ENCODE measurements around the gene SLC16A12.

Gene SLC16A12

DNA sequence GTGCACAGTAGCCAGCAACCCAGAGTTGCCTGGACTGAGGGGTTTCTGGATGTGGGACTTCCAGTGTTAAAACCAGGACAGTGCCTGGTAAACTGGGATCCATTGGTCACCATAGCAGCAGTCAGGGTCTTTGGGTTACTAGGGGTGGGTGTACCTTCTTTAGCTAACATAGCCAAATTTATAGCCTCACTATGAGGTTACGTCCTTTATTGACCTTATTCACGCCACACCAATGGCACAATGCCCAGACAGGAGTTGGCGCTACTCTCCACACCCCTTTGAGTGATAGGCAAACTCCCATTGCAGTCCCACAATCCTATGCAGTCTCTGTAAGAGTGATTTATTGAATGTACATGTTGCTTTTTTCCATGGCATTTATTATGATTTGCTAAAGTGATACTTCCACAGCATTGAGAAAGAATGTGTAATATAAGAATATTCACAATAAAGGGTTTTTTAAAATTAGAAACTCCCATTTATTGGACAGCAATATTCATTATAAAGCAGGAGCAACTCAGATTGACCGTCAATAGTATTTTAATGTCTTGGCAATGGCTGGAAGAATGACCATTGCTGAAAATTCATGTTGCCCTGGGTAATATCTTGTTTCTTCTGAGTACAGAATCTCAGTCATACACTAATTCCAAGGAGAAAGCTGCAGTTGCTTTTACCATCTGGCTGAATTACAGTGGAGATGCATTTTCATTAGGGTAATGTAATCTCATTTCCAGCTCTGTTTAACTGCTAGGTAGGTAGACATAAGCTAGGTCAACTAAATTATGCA is 95.0 kb downstream of the SLC16A12 start:
- no peak for TF ChIP-seq JUND (IDR thresholded peaks at IDR 0.05; ENCODE audit: low read depth)
- no peak for DNase-seq (ENCODE audit: low read depth in 1 of 2, low spot score in 1 of 2)
- in situ Hi-C loops (cut with HindIII; ENCODE audit: low pct_unique_long_range_greater_than_20kb, low sequenced_read_pairs) = no loop called here

DNA sequence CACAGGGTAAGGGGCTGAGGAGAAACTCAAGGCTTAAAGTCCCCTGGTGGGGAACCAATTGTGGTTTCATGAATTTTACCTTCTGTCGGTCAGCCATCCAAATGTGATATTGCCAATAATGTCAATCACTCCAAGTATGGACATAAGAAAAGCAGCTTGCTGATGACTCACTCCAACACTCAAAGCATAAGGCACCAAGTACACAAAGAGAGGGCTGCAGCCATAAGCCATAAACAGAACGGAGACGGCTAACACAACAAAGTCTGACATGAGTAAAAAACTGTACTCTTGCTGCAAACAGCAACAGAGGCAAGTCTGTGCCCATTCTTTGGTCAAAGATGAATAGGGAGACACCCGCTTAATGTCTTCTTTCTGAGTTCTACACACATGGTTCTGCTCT is 96.9 kb downstream of the SLC16A12 start:
- in situ Hi-C loops (cut with HindIII; ENCODE audit: low pct_unique_long_range_greater_than_20kb, low sequenced_read_pairs) = no loop called here
- no peak for DNase-seq (ENCODE audit: low read depth in 1 of 2, low spot score in 1 of 2)
- no peak for TF ChIP-seq JUND (IDR thresholded peaks at IDR 0.05; ENCODE audit: low read depth)

DNA sequence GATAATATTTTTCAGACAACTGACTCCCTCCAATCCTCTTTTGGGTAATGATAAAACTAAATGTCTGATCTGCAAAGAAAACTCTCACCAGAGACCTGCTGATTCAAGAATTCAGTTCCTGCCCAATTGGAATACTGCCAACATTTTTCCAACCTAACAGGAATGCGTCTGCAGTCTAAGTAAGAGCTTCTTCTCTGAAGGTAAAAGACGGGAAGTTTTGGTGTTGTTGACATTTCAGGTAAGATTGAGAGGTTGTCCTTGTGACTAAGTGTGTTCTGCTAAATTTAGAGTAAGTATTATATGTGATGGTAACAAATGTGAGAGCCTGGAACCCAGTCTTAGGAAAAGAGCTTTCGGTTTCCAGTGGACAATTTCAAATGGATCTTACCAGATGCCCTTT is 103.4 kb downstream of the SLC16A12 start:
- DNase-seq (ENCODE audit: low read depth in 1 of 2, low spot score in 1 of 2) = peak; percentile 28 to 81
- TF ChIP-seq JUND (IDR thresholded peaks at IDR 0.05; ENCODE audit: low read depth) = no peak
- in situ Hi-C loops (cut with HindIII; ENCODE audit: low pct_unique_long_range_greater_than_20kb, low sequenced_read_pairs) = no loop called here

DNA sequence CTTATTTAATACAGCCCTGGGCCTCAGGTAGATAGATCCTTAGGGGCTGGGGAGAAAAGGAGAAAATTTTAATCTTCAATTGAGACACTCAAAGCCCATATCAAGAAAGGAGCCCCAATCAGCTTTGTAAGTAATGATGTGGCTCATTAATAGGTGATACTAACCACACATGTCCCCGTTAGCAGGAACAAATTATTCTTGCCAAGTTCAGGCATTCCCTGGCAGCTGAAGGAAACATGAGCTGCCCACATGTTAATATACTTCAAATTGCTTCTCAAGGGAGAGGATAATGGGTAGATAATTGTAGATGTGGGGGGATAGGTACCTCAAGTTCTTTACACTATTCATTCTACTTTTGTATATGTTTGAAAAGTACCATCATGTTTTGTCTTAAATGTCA is 106.5 kb downstream of the SLC16A12 start:
- no peak for DNase-seq (ENCODE audit: low read depth in 1 of 2, low spot score in 1 of 2)
- in situ Hi-C loops (cut with HindIII; ENCODE audit: low pct_unique_long_range_greater_than_20kb, low sequenced_read_pairs) = no loop called here

DNA sequence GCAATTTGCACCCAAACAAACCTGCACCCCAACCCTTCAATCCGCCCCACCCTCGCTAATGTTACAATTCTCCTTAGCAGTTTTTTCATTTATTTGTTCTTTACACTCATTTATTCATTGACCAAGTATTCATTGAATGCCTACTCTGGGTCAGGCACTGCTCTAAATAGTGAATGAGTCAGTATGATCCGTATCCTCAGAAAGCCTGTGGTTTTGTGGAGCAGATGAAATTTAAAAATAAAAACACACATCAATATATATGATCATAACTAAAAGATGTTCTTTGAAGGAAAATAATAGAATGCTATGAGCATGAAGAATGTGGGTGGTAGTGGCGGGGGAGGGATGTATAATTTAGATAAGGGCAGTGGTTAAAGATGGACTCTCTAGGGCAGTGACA is 107.8 kb downstream of the SLC16A12 start:
- no peak for DNase-seq (ENCODE audit: low read depth in 1 of 2, low spot score in 1 of 2)
- in situ Hi-C loops (cut with HindIII; ENCODE audit: low pct_unique_long_range_greater_than_20kb, low sequenced_read_pairs) = no loop called here
- no peak for TF ChIP-seq JUND (IDR thresholded peaks at IDR 0.05; ENCODE audit: low read depth)

More for the DNA sequence above, 106.5 kb downstream of the SLC16A12 start:
- TF ChIP-seq JUND (IDR thresholded peaks at IDR 0.05; ENCODE audit: low read depth) = no peak

DNA sequence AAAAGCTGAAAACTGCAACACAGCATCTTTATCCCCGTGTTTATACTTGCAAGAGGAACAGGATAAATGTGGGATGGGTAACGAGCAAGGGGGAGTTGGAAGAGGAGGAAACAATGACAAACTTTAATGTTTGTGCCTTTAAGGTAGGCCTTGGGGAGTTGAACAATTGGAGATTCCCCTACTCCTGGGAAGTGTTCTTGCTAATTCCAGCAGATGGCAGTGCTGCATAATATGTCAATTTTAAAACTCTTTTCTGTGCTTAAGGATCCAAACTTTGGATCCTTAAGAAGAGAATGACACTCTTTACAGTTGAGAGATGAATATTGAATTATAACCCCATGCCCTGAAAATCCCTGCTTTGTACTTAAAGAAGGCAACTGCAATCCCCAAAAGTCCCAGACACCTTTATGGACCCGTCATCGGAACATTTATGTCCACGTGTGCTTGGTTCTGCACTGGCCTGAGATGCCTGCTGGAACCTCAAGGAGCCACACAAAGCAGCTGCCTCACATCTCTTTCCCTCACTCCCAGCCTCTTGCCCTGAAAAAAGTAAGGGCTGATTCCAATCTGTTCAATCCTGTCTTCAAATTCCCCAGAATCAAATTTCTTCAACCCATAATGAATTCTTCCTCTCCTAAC is 109.0 kb downstream of the SLC16A12 start:
- in situ Hi-C loops (cut with HindIII; ENCODE audit: low pct_unique_long_range_greater_than_20kb, low sequenced_read_pairs) = no loop called here
- peak; percentile 46 to 77 for DNase-seq (ENCODE audit: low read depth in 1 of 2, low spot score in 1 of 2)
- TF ChIP-seq JUND (IDR thresholded peaks at IDR 0.05; ENCODE audit: low read depth) = no peak

DNA sequence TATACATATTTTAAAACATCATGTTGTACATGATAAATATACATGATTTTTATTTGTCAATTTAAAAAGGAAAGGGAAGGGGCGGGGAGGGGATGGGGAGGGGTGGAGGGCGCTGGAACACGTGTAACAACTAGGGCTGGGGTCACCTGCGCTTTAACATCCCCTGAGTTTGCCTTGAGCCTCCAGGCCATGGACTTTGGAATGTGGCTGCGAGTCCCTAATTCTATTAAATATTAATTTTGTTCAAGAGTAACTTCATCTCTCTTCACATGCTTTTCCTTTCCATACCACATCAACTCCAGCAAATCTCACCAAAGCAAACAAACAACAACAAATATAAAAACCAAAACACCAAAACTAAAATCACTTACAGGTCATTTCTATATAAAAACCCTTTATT is 110.4 kb downstream of the SLC16A12 start:
- DNase-seq (ENCODE audit: low read depth in 1 of 2, low spot score in 1 of 2) = no peak
- in situ Hi-C loops (cut with HindIII; ENCODE audit: low pct_unique_long_range_greater_than_20kb, low sequenced_read_pairs) = no loop called here
- no peak for TF ChIP-seq JUND (IDR thresholded peaks at IDR 0.05; ENCODE audit: low read depth)

DNA sequence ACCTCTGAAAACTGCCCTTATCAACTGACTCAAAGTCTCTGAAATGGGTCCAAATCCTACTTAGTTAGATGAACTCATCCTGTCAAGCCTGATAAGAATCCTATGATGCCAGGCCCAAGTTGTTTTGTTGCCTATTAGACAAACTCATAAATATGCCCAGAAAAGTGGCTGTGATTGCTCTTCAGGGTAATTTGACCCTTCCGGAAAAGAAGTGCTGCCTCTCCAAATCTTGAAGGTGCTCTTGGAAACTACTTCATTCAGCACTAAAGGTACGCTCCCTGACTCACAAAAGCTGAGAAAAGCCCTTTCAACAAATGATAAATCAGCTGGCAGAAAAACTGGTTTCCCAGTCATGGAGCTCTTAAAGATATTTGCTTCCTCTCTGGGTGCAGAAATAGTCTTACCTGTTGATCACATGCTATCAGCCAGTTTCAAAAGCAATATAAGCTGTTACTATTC is 114.3 kb downstream of the SLC16A12 start:
- DNase-seq (ENCODE audit: low read depth in 1 of 2, low spot score in 1 of 2) = no peak
- TF ChIP-seq JUND (IDR thresholded peaks at IDR 0.05; ENCODE audit: low read depth) = no peak
- in situ Hi-C loops (cut with HindIII; ENCODE audit: low pct_unique_long_range_greater_than_20kb, low sequenced_read_pairs) = no loop called here

DNA sequence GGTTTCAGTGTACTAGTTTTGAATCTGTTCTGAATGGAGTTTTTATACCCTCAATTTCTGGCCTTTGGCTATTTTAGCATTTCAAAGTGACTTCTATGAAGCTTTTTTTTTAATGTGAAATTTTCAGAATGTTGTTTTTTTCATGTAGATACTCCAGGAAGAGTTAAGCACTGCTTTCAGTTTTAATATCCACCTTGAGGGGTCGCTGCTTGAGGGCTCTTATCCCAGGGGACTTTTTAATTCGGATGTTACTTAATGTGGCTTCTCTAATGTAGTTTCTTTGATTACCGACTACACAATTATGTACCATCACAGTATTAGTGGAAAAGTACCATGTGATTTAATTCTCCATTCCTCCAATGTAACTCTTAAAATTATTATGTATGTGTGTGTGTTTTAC is 115.8 kb downstream of the SLC16A12 start:
- in situ Hi-C loops (cut with HindIII; ENCODE audit: low pct_unique_long_range_greater_than_20kb, low sequenced_read_pairs) = no loop called here
- no peak for TF ChIP-seq JUND (IDR thresholded peaks at IDR 0.05; ENCODE audit: low read depth)
- DNase-seq (ENCODE audit: low read depth in 1 of 2, low spot score in 1 of 2) = no peak

DNA sequence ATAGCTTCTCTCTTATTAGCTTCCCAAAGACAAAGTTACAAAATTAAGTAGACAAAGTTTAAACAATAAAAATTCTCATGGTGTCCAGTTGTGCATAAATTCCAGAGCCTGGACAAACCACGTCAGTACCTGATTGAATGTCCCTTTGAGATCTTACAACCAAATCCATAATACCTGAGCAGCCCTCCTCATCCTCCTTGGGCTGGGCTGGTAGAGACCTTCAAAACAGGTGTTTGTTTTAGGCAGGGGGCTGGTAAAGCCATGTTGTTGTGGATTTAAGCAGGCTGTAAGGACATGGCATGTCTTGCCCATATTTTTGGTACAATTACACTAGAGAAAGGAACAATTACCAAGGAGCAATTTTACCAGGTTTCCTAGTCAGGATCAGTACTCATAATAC is 118.9 kb downstream of the SLC16A12 start:
- TF ChIP-seq JUND (IDR thresholded peaks at IDR 0.05; ENCODE audit: low read depth) = no peak
- no peak for DNase-seq (ENCODE audit: low read depth in 1 of 2, low spot score in 1 of 2)
- in situ Hi-C loops (cut with HindIII; ENCODE audit: low pct_unique_long_range_greater_than_20kb, low sequenced_read_pairs) = no loop called here

DNA sequence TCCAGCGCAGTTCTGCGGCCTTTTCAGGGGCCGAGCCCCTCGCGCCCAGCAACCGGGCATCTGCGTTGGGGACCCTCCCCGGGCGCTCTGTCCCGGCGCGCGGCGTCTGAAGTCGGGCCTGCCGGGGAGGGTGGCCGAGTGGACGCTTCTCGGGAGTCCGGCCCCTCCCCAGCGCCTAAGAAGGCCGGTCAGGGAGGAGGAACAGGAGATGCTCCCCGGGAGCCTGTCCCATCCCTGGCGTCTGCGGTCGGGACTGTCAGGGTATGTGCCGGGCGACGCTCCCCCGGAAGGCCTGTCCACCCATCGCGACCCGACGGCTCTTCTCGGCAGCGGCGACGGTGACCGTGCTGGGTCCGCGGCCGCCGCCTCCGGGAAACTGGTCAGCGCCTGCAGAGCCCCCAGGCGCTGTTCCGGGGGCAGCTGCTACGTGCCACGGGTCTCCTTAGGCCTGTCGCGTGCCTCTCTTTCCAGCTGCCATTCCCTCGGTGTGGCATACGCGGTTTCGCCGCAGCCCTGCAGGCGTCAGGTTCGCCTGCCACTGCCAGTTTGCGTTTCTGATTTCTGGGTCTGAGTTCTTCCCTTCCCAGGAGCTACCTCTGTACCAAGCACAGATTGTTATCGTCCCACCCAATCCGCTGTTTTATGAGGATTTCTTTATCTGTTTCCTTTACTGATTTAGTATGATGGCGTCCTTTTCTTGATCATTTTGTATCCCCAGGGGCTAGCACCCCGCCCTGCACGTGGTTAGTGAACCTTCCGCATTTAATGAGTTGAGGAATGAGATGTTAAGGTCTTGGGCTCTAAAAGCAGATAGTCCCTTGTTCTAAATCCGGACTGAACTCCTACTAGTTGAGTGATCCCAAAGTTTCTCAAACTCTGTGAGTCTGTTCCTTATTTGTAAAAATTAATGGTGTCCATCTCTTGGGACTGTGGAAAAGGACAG is 120.2 kb downstream of the SLC16A12 start:
- in situ Hi-C loops (cut with HindIII; ENCODE audit: low pct_unique_long_range_greater_than_20kb, low sequenced_read_pairs) = no loop called here
- TF ChIP-seq JUND (IDR thresholded peaks at IDR 0.05; ENCODE audit: low read depth) = no peak
- peak; percentile 57 to 64 for DNase-seq (ENCODE audit: low read depth in 1 of 2, low spot score in 1 of 2)

DNA sequence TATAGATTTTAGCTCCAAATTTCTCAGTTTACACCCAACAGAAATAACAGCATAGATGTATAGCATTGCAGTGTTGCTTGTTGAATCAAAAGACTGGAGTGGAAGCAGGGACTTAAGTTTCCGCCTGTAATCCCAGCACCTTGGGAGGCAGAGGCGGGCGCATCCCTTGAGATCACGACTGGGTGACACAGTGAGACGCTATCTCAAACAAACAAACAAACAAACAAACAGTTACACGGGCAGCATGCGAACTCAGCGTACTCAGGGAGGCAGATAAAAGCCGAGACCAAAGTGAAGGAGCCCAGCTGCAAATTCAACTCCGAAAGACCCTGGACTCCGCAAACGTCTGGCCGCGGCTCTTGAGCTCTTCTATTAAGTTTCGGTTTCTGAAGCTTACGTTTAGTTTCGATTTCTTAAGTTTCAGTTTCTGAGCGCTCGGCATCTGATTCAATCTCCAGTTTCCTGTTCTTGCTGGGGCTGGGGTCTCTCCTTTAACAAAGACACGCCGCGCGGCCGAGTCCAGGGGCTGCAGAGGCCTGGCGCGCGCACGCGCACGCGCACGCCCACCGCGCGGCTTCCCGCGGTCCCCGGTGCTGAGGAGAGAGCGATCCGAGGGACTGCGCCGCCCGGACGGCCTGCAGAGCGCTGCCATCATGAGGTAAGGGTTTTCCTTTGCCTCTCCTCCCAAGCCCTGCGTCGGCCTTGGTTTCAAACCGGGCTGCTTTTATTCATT is 121.1 kb downstream of the SLC16A12 start, which contains the start of gene IFIT5:
Gene IFIT5, plus strand, starts transcription at position 423 of the 733 bp plus-strand sequence. Its CDS starts 231 bp downstream, at position 654.
- in situ Hi-C loops (cut with HindIII; ENCODE audit: low pct_unique_long_range_greater_than_20kb, low sequenced_read_pairs) = no loop called here
- TF ChIP-seq JUND (IDR thresholded peaks at IDR 0.05; ENCODE audit: low read depth) = no peak
- DNase-seq (ENCODE audit: low read depth in 1 of 2, low spot score in 1 of 2) = peak; percentile 77 to 84

Data from T47D (cell line).